ENCODE results near the gene CYP26B1. TPM values are rescaled to one million over a fixed set of nuclear protein-coding genes. Genes with fewer than 3 reads are reported as not detected.

CYP26B1 gene
- total and polyA plus RNA-seq, 8 donors, result 3.1 to 7.6 (median 4.9) TPM

DNA sequence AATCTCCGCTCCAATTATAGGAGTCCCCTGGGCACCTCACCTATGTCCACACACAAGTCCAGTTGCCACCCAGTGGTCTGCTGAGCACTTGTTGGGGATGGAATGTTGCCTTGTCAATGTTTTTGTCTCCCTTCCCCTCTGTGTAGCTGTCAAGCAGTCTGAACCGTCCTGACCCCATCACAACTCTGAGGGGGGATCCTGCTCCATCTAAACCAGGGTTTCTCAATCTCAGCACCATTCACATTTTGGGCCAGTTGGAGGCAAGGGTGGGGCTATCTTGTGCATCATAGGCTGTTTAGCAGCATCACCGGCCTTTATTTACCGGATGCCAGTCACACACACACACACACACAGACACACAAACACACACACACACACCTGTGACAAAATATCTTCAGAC lies 53.0 kb downstream of the CYP26B1 start:
- TF ChIP-seq CTCF (IDR thresholded peaks at IDR 0.05), result no peak
- Histone ChIP-seq H3K27me3 (no peaks in the 10 kb centered on the region), H3K36me3 (no peaks in the 10 kb centered on the region), H3K9me3 (no peaks in the 10 kb centered on the region), H3K27ac (no peak overlapping the region), H3K4me1 (no peaks in the 10 kb centered on the region), H3K4me3 (no peak overlapping the region)
- intact Hi-C loops (cut with DNase I), result no loop called here
- ATAC-seq, result no peak
- DNase-seq, result no peak

DNA sequence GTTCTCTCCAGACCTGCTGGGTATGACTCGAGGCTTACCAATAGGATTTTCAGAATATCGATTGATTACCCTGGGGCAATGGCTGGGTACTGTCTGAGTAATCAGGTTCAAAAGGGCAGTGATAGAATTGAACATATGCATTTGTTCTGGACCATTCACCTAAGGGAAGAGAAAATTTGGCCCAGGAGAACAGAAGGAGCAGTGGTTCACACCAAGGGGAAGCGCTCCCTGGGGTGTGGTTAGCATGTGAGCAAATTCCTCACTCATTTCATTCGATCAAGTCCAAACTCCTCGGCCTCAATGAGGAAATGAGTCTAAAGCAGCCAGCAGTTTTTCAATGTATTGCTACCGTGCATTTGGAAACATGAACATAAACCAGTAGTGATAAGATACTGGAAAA lies 55.6 kb downstream of the CYP26B1 start:
- intact Hi-C loops (cut with DNase I), result no loop called here
- Histone ChIP-seq H3K4me3 (no peak overlapping the region), H3K9me3 (no peaks in the 10 kb centered on the region), H3K27me3 (no peaks in the 10 kb centered on the region), H3K36me3 (no peaks in the 10 kb centered on the region), H3K4me1 (no peaks in the 10 kb centered on the region), H3K27ac (no peak overlapping the region)
- TF ChIP-seq CTCF (IDR thresholded peaks at IDR 0.05), result no peak
- DNase-seq (no peak), ATAC-seq (no peak)

- no peaks in the 10 kb centered on the region for H3K4me1 ChIP-seq
- no peaks in the 10 kb centered on the region for H3K27me3 ChIP-seq
- intact Hi-C loops (cut with DNase I), result no loop called here
- H3K4me3 ChIP-seq, result no peak overlapping the region
- DNase-seq (peak in 1 of 4 donors; percentile 31), ATAC-seq (no peak)
- H3K9me3 ChIP-seq, result no peaks in the 10 kb centered on the region
- TF ChIP-seq CTCF (IDR thresholded peaks at IDR 0.05), result no peak
- H3K36me3 ChIP-seq, result no peaks in the 10 kb centered on the region
- no peak overlapping the region for H3K27ac ChIP-seq
Measured at GRCh38 chr2:72090781-72091482, 56.7 kb downstream of the CYP26B1 start.

GRCh38 chr2:72090271-72090720 lies 57.4 kb downstream of the CYP26B1 start:
- no peaks in the 10 kb centered on the region for H3K4me1 ChIP-seq
- H3K27me3 ChIP-seq, result no peaks in the 10 kb centered on the region
- DNase-seq (no peak), ATAC-seq (no peak)
- no peak overlapping the region for H3K27ac ChIP-seq
- intact Hi-C loops (cut with DNase I), result no loop called here
- H3K9me3 ChIP-seq, result no peaks in the 10 kb centered on the region
- no peaks in the 10 kb centered on the region for H3K36me3 ChIP-seq
- TF ChIP-seq CTCF (IDR thresholded peaks at IDR 0.05), result no peak
- no peak overlapping the region for H3K4me3 ChIP-seq

GRCh38 chr2:72089537-72089936 lies 58.1 kb downstream of the CYP26B1 start:
- Histone ChIP-seq H3K27ac (no peak overlapping the region), H3K4me3 (no peak overlapping the region), H3K4me1 (no peaks in the 10 kb centered on the region), H3K36me3 (no peaks in the 10 kb centered on the region), H3K27me3 (no peaks in the 10 kb centered on the region), H3K9me3 (no peaks in the 10 kb centered on the region)
- no peak for TF ChIP-seq CTCF (IDR thresholded peaks at IDR 0.05)
- intact Hi-C loops (cut with DNase I), result no loop called here
- ATAC-seq, result no peak
- no peak for DNase-seq
